Measurements from ENCODE around the gene HLA-DPB1.
A peak's percentile ranks its signal among the peaks of the same experiment; 100 is the strongest.

The HLA-DPB1 gene

GRCh38 chr6:33071569-33071968 lies 4.2 kb upstream of the HLA-DPB1 start:
- H3K27ac ChIP-seq (ENCODE audit: low read length), result no peak overlapping the region
- no peaks in the 10 kb centered on the region for H3K36me3 ChIP-seq (ENCODE audit: control insufficient read depth, insufficient read depth, low read length)
- DNase-seq (ENCODE audit: low read depth, low spot score), result no peak
- no CpG with 5 or more reads among the region's 6 CpGs for WGBS (ENCODE audit: insufficient coverage, insufficient read length)
- no peak overlapping the region for H3K4me3 ChIP-seq (ENCODE audit: low read length)
- no peaks in the 10 kb centered on the region for H3K9me3 ChIP-seq (ENCODE audit: control insufficient read depth, insufficient read depth, low read length)
- no peaks in the 10 kb centered on the region for H3K27me3 ChIP-seq (ENCODE audit: control insufficient read depth, insufficient read depth, low read length)
- no peaks in the 10 kb centered on the region for H3K4me1 ChIP-seq (ENCODE audit: control insufficient read depth, insufficient read depth, low read length)

- no peak overlapping the region for H3K4me3 ChIP-seq (ENCODE audit: low read length)
Measured at GRCh38 chr6:33072508-33073100, 3.2 kb upstream of the HLA-DPB1 start.

GRCh38 chr6:33073431-33073871 lies 2.3 kb upstream of the HLA-DPB1 start, which contains the start of gene HLA-DPA1:
Gene HLA-DPA1, minus strand, starts transcription at chr6:33073649.
- WGBS (ENCODE audit: insufficient coverage, insufficient read length), result no CpG with 5 or more reads among the region's 8 CpGs
- no peak for DNase-seq (ENCODE audit: low read depth, low spot score)

More at GRCh38 chr6:33072508-33073100, 3.2 kb upstream of the HLA-DPB1 start:
- Histone ChIP-seq H3K27me3 (ENCODE audit: control insufficient read depth, insufficient read depth, low read length) (no peaks in the 10 kb centered on the region), H3K4me1 (ENCODE audit: control insufficient read depth, insufficient read depth, low read length) (no peaks in the 10 kb centered on the region), H3K27ac (ENCODE audit: low read length) (no peak overlapping the region), H3K9me3 (ENCODE audit: control insufficient read depth, insufficient read depth, low read length) (no peaks in the 10 kb centered on the region), H3K36me3 (ENCODE audit: control insufficient read depth, insufficient read depth, low read length) (no peaks in the 10 kb centered on the region)
- no peak for DNase-seq (ENCODE audit: low read depth, low spot score)
- WGBS (ENCODE audit: insufficient coverage, insufficient read length), result no CpG with 5 or more reads among the region's 7 CpGs

GRCh38 chr6:33075208-33075567 lies 602 bp upstream of the HLA-DPB1 start:
- Histone ChIP-seq H3K4me1 (ENCODE audit: control insufficient read depth, insufficient read depth, low read length) (no peaks in the 10 kb centered on the region), H3K27me3 (ENCODE audit: control insufficient read depth, insufficient read depth, low read length) (no peaks in the 10 kb centered on the region), H3K27ac (ENCODE audit: low read length) (no peak overlapping the region), H3K9me3 (ENCODE audit: control insufficient read depth, insufficient read depth, low read length) (no peaks in the 10 kb centered on the region), H3K4me3 (ENCODE audit: low read length) (no peak overlapping the region), H3K36me3 (ENCODE audit: control insufficient read depth, insufficient read depth, low read length) (no peaks in the 10 kb centered on the region)
- no peak for DNase-seq (ENCODE audit: low read depth, low spot score)
- WGBS (ENCODE audit: insufficient coverage, insufficient read length), result no CpG with 5 or more reads among the region's 4 CpGs

More at GRCh38 chr6:33073431-33073871, 2.3 kb upstream of the HLA-DPB1 start, which contains the start of gene HLA-DPA1:
- no peak within 1 kb of the TSS for H3K4me3 ChIP-seq (ENCODE audit: low read length)
- no peaks in the 10 kb centered on the region for H3K4me1 ChIP-seq (ENCODE audit: control insufficient read depth, insufficient read depth, low read length)
- H3K9me3 ChIP-seq (ENCODE audit: control insufficient read depth, insufficient read depth, low read length), result no peaks in the 10 kb centered on the region
- H3K27me3 ChIP-seq (ENCODE audit: control insufficient read depth, insufficient read depth, low read length), result no peaks in the 10 kb centered on the region
- no peaks in the 10 kb centered on the region for H3K36me3 ChIP-seq (ENCODE audit: control insufficient read depth, insufficient read depth, low read length)
- no peak within 1 kb of the TSS for H3K27ac ChIP-seq (ENCODE audit: low read length)

GRCh38 chr6:33076406-33076934 lies 680 bp downstream of the HLA-DPB1 start:
- no CpG with 5 or more reads among the region's 3 CpGs for WGBS (ENCODE audit: insufficient coverage, insufficient read length)
- Histone ChIP-seq H3K4me1 (ENCODE audit: control insufficient read depth, insufficient read depth, low read length) (no peaks in the 10 kb centered on the region), H3K4me3 (ENCODE audit: low read length) (no peak overlapping the region), H3K27ac (ENCODE audit: low read length) (no peak overlapping the region), H3K36me3 (ENCODE audit: control insufficient read depth, insufficient read depth, low read length) (no peaks in the 10 kb centered on the region), H3K27me3 (ENCODE audit: control insufficient read depth, insufficient read depth, low read length) (no peaks in the 10 kb centered on the region), H3K9me3 (ENCODE audit: control insufficient read depth, insufficient read depth, low read length) (no peaks in the 10 kb centered on the region)
- DNase-seq (ENCODE audit: low read depth, low spot score), result no peak

GRCh38 chr6:33077908-33078307 lies 2.1 kb downstream of the HLA-DPB1 start:
- DNase-seq (ENCODE audit: low read depth, low spot score), result no peak
- H3K27ac ChIP-seq (ENCODE audit: low read length), result no peak overlapping the region
- no CpG with 5 or more reads among the region's 5 CpGs for WGBS (ENCODE audit: insufficient coverage, insufficient read length)
- no peaks in the 10 kb centered on the region for H3K4me1 ChIP-seq (ENCODE audit: control insufficient read depth, insufficient read depth, low read length)
- H3K27me3 ChIP-seq (ENCODE audit: control insufficient read depth, insufficient read depth, low read length), result no peaks in the 10 kb centered on the region
- no peaks in the 10 kb centered on the region for H3K9me3 ChIP-seq (ENCODE audit: control insufficient read depth, insufficient read depth, low read length)
- no peak overlapping the region for H3K4me3 ChIP-seq (ENCODE audit: low read length)
- H3K36me3 ChIP-seq (ENCODE audit: control insufficient read depth, insufficient read depth, low read length), result no peaks in the 10 kb centered on the region

- Histone ChIP-seq H3K27ac (ENCODE audit: low read length) (no peak overlapping the region), H3K36me3 (ENCODE audit: control insufficient read depth, insufficient read depth, low read length) (no peaks in the 10 kb centered on the region), H3K4me1 (ENCODE audit: control insufficient read depth, insufficient read depth, low read length) (no peaks in the 10 kb centered on the region), H3K4me3 (ENCODE audit: low read length) (no peak overlapping the region), H3K9me3 (ENCODE audit: control insufficient read depth, insufficient read depth, low read length) (no peaks in the 10 kb centered on the region), H3K27me3 (ENCODE audit: control insufficient read depth, insufficient read depth, low read length) (no peaks in the 10 kb centered on the region)
- no peak for DNase-seq (ENCODE audit: low read depth, low spot score)
- WGBS (ENCODE audit: insufficient coverage, insufficient read length), result no CpG with 5 or more reads among the region's 3 CpGs
Measured at GRCh38 chr6:33078442-33078841, 2.7 kb downstream of the HLA-DPB1 start.

GRCh38 chr6:33078919-33079521 lies 3.2 kb downstream of the HLA-DPB1 start:
- Histone ChIP-seq H3K36me3 (ENCODE audit: control insufficient read depth, insufficient read depth, low read length) (no peaks in the 10 kb centered on the region), H3K9me3 (ENCODE audit: control insufficient read depth, insufficient read depth, low read length) (no peaks in the 10 kb centered on the region), H3K27ac (ENCODE audit: low read length) (no peak overlapping the region), H3K4me1 (ENCODE audit: control insufficient read depth, insufficient read depth, low read length) (no peaks in the 10 kb centered on the region), H3K4me3 (ENCODE audit: low read length) (no peak overlapping the region), H3K27me3 (ENCODE audit: control insufficient read depth, insufficient read depth, low read length) (no peaks in the 10 kb centered on the region)
- WGBS (ENCODE audit: insufficient coverage, insufficient read length), result no CpG with 5 or more reads among the region's 2 CpGs
- no peak for DNase-seq (ENCODE audit: low read depth, low spot score)

GRCh38 chr6:33079580-33079979 lies 3.8 kb downstream of the HLA-DPB1 start:
- Histone ChIP-seq H3K4me1 (ENCODE audit: control insufficient read depth, insufficient read depth, low read length) (no peaks in the 10 kb centered on the region), H3K4me3 (ENCODE audit: low read length) (no peak overlapping the region), H3K9me3 (ENCODE audit: control insufficient read depth, insufficient read depth, low read length) (no peaks in the 10 kb centered on the region), H3K36me3 (ENCODE audit: control insufficient read depth, insufficient read depth, low read length) (no peaks in the 10 kb centered on the region), H3K27me3 (ENCODE audit: control insufficient read depth, insufficient read depth, low read length) (no peaks in the 10 kb centered on the region), H3K27ac (ENCODE audit: low read length) (no peak overlapping the region)
- WGBS (ENCODE audit: insufficient coverage, insufficient read length), result no CpG with 5 or more reads among the region's 4 CpGs
- no peak for DNase-seq (ENCODE audit: low read depth, low spot score)

GRCh38 chr6:33080127-33081089 lies 4.6 kb downstream of the HLA-DPB1 start:
- Histone ChIP-seq H3K36me3 (ENCODE audit: control insufficient read depth, insufficient read depth, low read length) (no peaks in the 10 kb centered on the region), H3K4me1 (ENCODE audit: control insufficient read depth, insufficient read depth, low read length) (no peaks in the 10 kb centered on the region), H3K9me3 (ENCODE audit: control insufficient read depth, insufficient read depth, low read length) (no peaks in the 10 kb centered on the region), H3K4me3 (ENCODE audit: low read length) (peak overlapping the region; percentile 44), H3K27me3 (ENCODE audit: control insufficient read depth, insufficient read depth, low read length) (no peaks in the 10 kb centered on the region), H3K27ac (ENCODE audit: low read length) (no peak overlapping the region)
- peak; percentile 70 for DNase-seq (ENCODE audit: low read depth, low spot score)
- WGBS (ENCODE audit: insufficient coverage, insufficient read length), result no CpG with 5 or more reads among the region's 49 CpGs

All from iPS DF 6.9 (cell line).